GM21423 (cell line): Measurements from ENCODE around the gene G2E3.
"Not testable (repeated sequence)": the region's sequence is repeated elsewhere in the genome, so short reads cannot be mapped to it uniquely, and the experiment has no call there.

Source experiments
- ATAC-seq: cut with Tn5 transposase; IDR thresholded peaks from one replicate; pipeline ENCODE4 v1.9.1; 2021; ENCODE audit warnings: mild to moderate bottlenecking, moderate library complexity; ENCODE audit not compliant: unreplicated experiment

The G2E3 gene

GRCh38 chr14:30559638-30560091 lies 707 bp downstream of the G2E3 start:
- no peak for ATAC-seq

- no peak for ATAC-seq
These were observed 1.6 kb downstream of the G2E3 start for GRCh38 chr14:30560581-30560980.

GRCh38 chr14:30564235-30564867 lies 5.4 kb downstream of the G2E3 start:
- no peak for ATAC-seq

GRCh38 chr14:30564868-30565248 lies 5.9 kb downstream of the G2E3 start:
- no peak for ATAC-seq

- no peak for ATAC-seq
These were observed 10.4 kb downstream of the G2E3 start for GRCh38 chr14:30569216-30569902.

- ATAC-seq = no peak
These were observed 10.9 kb downstream of the G2E3 start for GRCh38 chr14:30569903-30570226.

- ATAC-seq = no peak
These were observed 13.3 kb downstream of the G2E3 start for GRCh38 chr14:30572237-30572636.

- ATAC-seq = no peak
These were observed 13.8 kb downstream of the G2E3 start for GRCh38 chr14:30572771-30573170.

GRCh38 chr14:30573226-30573814 lies 14.4 kb downstream of the G2E3 start:
- ATAC-seq = no peak

GRCh38 chr14:30573966-30574365 lies 15.0 kb downstream of the G2E3 start:
- no peak for ATAC-seq

- ATAC-seq = not testable (repeated sequence)
These were observed 15.8 kb downstream of the G2E3 start for GRCh38 chr14:30574777-30575176.

- not testable (repeated sequence) for ATAC-seq
These were observed 17.4 kb downstream of the G2E3 start for GRCh38 chr14:30576333-30576732.

- no peak for ATAC-seq
These were observed 21.8 kb downstream of the G2E3 start for GRCh38 chr14:30580616-30581282.

- no peak for ATAC-seq
These were observed 22.3 kb downstream of the G2E3 start for GRCh38 chr14:30581283-30581625.

GRCh38 chr14:30582376-30582775 lies 23.4 kb downstream of the G2E3 start:
- ATAC-seq = no peak

GRCh38 chr14:30584058-30584630 lies 25.2 kb downstream of the G2E3 start:
- ATAC-seq = no peak

- ATAC-seq = no peak
These were observed 26.2 kb downstream of the G2E3 start for GRCh38 chr14:30585204-30585603.

- ATAC-seq = no peak
These were observed 28.2 kb downstream of the G2E3 start for GRCh38 chr14:30587141-30587540.

GRCh38 chr14:30588873-30589272 lies 29.9 kb downstream of the G2E3 start:
- no peak for ATAC-seq

GRCh38 chr14:30596935-30597334 lies 38.0 kb downstream of the G2E3 start:
- no peak for ATAC-seq

GRCh38 chr14:30597504-30597903 lies 38.5 kb downstream of the G2E3 start:
- no peak for ATAC-seq
